HG02763 (cell line): ENCODE results near the gene HNRNPC.
A peak's percentile ranks its signal among the peaks of the same experiment; 100 is the strongest.
"Not testable (repeated sequence)": the region's sequence is repeated elsewhere in the genome, so short reads cannot be mapped to it uniquely, and the experiment has no call there.

ENCODE experiments used
- ATAC-seq: cut with Tn5 transposase; IDR thresholded peaks from one replicate; pipeline ENCODE4 v1.9.1; 2021; ENCODE audit warnings: mild to moderate bottlenecking, moderate library complexity; ENCODE audit not compliant: unreplicated experiment

HNRNPC gene

GRCh38 chr14:21272661-21273060 lies 3.4 kb upstream of the HNRNPC start:
- not testable (repeated sequence) for ATAC-seq

- ATAC-seq: no peak
Measured at GRCh38 chr14:21268617-21269251, 508 bp downstream of the HNRNPC start.

- ATAC-seq: no peak
Measured at GRCh38 chr14:21267886-21268616, 1.2 kb downstream of the HNRNPC start.

- no peak for ATAC-seq
Measured at GRCh38 chr14:21267431-21267845, 1.8 kb downstream of the HNRNPC start.

- peak; percentile 55 for ATAC-seq
Measured at GRCh38 chr14:21264025-21264801, 5.0 kb downstream of the HNRNPC start.

- ATAC-seq: no peak
Measured at GRCh38 chr14:21263284-21264024, 5.8 kb downstream of the HNRNPC start.

GRCh38 chr14:21262410-21262809 lies 6.8 kb downstream of the HNRNPC start:
- ATAC-seq: no peak

GRCh38 chr14:21261824-21262223 lies 7.4 kb downstream of the HNRNPC start:
- no peak for ATAC-seq

- ATAC-seq: no peak
Measured at GRCh38 chr14:21258889-21259787, 10.1 kb downstream of the HNRNPC start.

- ATAC-seq: no peak
Measured at GRCh38 chr14:21258005-21258888, 11.0 kb downstream of the HNRNPC start.

GRCh38 chr14:21257394-21257909 lies 11.8 kb downstream of the HNRNPC start:
- ATAC-seq: no peak

- no peak for ATAC-seq
Measured at GRCh38 chr14:21256539-21257393, 12.5 kb downstream of the HNRNPC start.

GRCh38 chr14:21256102-21256447 lies 13.2 kb downstream of the HNRNPC start:
- not testable (repeated sequence) for ATAC-seq

- no peak for ATAC-seq
Measured at GRCh38 chr14:21255385-21256101, 13.7 kb downstream of the HNRNPC start.

- no peak for ATAC-seq
Measured at GRCh38 chr14:21252149-21252548, 17.1 kb downstream of the HNRNPC start.

- ATAC-seq: no peak
Measured at GRCh38 chr14:21251215-21251614, 18.0 kb downstream of the HNRNPC start.

GRCh38 chr14:21248739-21249411 lies 20.4 kb downstream of the HNRNPC start:
- no peak for ATAC-seq
